Hepatocyte (in vitro differentiated cells): Measurements from ENCODE around the gene HNRNPK.
"Not testable (repeated sequence)": the region's sequence is repeated elsewhere in the genome, so short reads cannot be mapped to it uniquely, and the experiment has no call there.

Experiments
- EZH2 ChIP-seq: fragments of 200-600 bp; sonication (generic); IDR thresholded peaks from 2 replicates; pipeline ENCODE4 v1.6.1; 2016; ENCODE audit warnings: antibody characterized with exemption, mild to moderate bottlenecking, borderline replicate concordance
- TF ChIP-seq, protein P1 (sequence below): fragments of 200-600 bp; sonication (generic); IDR thresholded peaks from 2 replicates; pipeline ENCODE4 v1.5.1; 2016; ENCODE audit warnings: antibody characterized with exemption, mild to moderate bottlenecking; ENCODE audit not compliant: poor library complexity

DNA sequence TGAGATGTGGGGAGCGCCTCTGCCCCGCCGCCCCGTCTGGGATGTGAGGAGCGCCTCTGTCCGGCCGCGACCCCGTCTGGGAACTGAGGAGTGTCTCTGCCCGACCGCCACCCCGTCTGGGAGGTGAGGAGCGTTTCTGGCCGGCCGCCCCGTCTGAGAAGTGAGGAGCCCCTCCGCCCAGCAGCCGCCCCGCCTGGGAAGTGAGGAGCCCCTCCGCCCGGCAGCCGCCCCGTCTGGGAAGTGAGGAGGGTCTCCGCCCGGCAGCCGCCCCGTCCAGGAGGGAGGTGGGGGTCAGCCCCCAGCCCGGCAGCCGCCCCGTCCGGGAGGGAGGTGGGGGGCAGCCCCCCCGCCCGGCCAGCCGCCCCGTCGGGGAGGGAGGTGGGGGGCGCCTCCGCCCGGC lies 31.9 kb downstream of the HNRNPK start:
- TF ChIP-seq, protein P1, sequence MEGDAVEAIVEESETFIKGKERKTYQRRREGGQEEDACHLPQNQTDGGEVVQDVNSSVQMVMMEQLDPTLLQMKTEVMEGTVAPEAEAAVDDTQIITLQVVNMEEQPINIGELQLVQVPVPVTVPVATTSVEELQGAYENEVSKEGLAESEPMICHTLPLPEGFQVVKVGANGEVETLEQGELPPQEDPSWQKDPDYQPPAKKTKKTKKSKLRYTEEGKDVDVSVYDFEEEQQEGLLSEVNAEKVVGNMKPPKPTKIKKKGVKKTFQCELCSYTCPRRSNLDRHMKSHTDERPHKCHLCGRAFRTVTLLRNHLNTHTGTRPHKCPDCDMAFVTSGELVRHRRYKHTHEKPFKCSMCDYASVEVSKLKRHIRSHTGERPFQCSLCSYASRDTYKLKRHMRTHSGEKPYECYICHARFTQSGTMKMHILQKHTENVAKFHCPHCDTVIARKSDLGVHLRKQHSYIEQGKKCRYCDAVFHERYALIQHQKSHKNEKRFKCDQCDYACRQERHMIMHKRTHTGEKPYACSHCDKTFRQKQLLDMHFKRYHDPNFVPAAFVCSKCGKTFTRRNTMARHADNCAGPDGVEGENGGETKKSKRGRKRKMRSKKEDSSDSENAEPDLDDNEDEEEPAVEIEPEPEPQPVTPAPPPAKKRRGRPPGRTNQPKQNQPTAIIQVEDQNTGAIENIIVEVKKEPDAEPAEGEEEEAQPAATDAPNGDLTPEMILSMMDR, result not testable (repeated sequence)
- not testable (repeated sequence) for TF ChIP-seq EZH2
